ENCODE data around the gene SCD5. TPM values are rescaled to one million over a fixed set of nuclear protein-coding genes. Genes with fewer than 3 reads are reported as not detected.
A peak's percentile ranks its signal among the peaks of the same experiment; 100 is the strongest.

The SCD5 gene
- total and polyA plus RNA-seq, 9 of the 15 experiments (the other 6 are each of a cell fraction or from before 2014, with no cell fraction given), result 0.01 to 0.20 (median 0.03) TPM; not detected in 5

DNA sequence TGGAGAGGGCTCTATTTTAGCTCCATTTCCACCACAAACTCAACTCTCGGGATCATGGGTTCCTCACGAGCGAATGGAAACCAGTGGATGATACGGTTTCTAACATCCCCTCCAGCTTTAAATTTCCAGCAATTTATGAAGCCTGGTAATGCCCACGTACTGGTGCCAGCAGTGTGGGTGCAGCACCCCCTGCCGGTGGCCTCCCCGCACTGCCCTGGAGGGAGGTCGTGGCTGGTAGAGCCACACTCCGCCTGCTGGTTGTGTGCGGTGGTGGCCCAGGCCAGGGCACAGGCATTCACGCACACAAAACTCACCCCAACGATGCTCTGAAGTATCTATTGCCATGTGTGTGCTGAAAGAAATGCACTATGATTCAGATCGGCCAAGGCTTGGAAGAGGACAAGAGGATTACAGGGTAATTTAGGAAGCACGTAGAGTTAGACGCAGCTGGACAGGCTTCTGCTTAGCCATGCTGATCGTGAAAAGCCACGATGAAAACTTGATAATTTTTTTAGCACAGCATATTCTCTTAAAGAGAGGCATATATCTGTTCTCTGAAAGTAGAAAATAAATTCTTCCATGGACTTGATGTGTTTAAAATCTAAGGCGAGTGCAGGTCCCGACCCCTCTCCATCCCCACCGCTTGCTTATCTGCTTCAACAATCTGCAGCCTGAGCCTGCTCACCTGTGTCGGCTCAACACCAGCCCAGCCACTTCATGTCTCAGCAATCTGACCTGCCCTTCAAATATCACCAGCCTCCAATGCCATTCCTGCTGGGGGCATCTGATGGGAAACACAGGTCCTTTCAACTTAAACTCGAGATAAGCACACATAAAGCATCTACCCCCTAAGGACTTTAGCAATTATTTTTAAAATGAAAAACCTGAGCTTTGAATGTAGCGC lies 59.1 kb downstream of the SCD5 start (continued):
- TF ChIP-seq CTCFL (IDR thresholded peaks at IDR 0.05; ENCODE audit: borderline replicate concordance, insufficient read depth, low read depth, low read length, poor library complexity, severe bottlenecking), result peak; percentile 37
- TF ChIP-seq TGIF2 (CRISPR knock-in tag; IDR thresholded peaks at IDR 0.05), result no peak
- peak; percentile 75 to 83 for TF ChIP-seq RAD21 (CRISPR knock-in tag; conservative IDR thresholded peaks at IDR 0.05 in 1 of 2, IDR thresholded peaks at IDR 0.05 in 1 of 2)
- peak; percentile 68 for TF ChIP-seq CREM (IDR thresholded peaks at IDR 0.05; ENCODE audit: low read depth)
- TF ChIP-seq, protein P1, sequence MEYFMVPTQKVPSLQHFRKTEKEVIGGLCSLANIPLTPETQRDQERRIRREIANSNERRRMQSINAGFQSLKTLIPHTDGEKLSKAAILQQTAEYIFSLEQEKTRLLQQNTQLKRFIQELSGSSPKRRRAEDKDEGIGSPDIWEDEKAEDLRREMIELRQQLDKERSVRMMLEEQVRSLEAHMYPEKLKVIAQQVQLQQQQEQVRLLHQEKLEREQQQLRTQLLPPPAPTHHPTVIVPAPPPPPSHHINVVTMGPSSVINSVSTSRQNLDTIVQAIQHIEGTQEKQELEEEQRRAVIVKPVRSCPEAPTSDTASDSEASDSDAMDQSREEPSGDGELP (CRISPR knock-in tag; IDR thresholded peaks at IDR 0.05; ENCODE audit: borderline replicate concordance), result peak; percentile 41; the same call in 1 of the 2 replicates
- peak; percentile 27; the same call in 1 of the 2 replicates for TF ChIP-seq EGR1 (conservative IDR thresholded peaks at IDR 0.05)
- TF ChIP-seq, protein P2, sequence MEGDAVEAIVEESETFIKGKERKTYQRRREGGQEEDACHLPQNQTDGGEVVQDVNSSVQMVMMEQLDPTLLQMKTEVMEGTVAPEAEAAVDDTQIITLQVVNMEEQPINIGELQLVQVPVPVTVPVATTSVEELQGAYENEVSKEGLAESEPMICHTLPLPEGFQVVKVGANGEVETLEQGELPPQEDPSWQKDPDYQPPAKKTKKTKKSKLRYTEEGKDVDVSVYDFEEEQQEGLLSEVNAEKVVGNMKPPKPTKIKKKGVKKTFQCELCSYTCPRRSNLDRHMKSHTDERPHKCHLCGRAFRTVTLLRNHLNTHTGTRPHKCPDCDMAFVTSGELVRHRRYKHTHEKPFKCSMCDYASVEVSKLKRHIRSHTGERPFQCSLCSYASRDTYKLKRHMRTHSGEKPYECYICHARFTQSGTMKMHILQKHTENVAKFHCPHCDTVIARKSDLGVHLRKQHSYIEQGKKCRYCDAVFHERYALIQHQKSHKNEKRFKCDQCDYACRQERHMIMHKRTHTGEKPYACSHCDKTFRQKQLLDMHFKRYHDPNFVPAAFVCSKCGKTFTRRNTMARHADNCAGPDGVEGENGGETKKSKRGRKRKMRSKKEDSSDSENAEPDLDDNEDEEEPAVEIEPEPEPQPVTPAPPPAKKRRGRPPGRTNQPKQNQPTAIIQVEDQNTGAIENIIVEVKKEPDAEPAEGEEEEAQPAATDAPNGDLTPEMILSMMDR (IDR thresholded peaks at IDR 0.05 in 2 of 3, conservative IDR thresholded peaks at IDR 0.05 in 1 of 3; ENCODE audit: insufficient read depth in 2 of 3, low read depth in 1 of 3, low read length in 3 of 3), result peak; percentile 98 to 100 (median 99)
- TF ChIP-seq HCFC1 (IDR thresholded peaks at IDR 0.05; ENCODE audit: low read depth, low read length), result peak; percentile 17; the same call in 1 of the 2 replicates
- no peak for TF ChIP-seq ZNF165 (CRISPR knock-in tag; IDR thresholded peaks at IDR 0.05; ENCODE audit: borderline replicate concordance)
